GM18505 (cell line): Measurements from ENCODE around the gene PI4K2A.
"Not testable (repeated sequence)": the region's sequence is repeated elsewhere in the genome, so short reads cannot be mapped to it uniquely, and the experiment has no call there.

Experiments
- ATAC-seq: cut with Tn5 transposase; IDR thresholded peaks from one replicate; pipeline ENCODE4 v1.9.1; 2021; ENCODE audit not compliant: unreplicated experiment
- POLR2A ChIP-seq: IDR thresholded peaks from 4 replicates; pipeline ENCODE4 v1.6.1; 2011; ENCODE audit warnings: borderline replicate concordance; ENCODE audit not compliant: insufficient read depth, insufficient read length; ENCODE audit errors: extremely low read depth

PI4K2A gene

DNA sequence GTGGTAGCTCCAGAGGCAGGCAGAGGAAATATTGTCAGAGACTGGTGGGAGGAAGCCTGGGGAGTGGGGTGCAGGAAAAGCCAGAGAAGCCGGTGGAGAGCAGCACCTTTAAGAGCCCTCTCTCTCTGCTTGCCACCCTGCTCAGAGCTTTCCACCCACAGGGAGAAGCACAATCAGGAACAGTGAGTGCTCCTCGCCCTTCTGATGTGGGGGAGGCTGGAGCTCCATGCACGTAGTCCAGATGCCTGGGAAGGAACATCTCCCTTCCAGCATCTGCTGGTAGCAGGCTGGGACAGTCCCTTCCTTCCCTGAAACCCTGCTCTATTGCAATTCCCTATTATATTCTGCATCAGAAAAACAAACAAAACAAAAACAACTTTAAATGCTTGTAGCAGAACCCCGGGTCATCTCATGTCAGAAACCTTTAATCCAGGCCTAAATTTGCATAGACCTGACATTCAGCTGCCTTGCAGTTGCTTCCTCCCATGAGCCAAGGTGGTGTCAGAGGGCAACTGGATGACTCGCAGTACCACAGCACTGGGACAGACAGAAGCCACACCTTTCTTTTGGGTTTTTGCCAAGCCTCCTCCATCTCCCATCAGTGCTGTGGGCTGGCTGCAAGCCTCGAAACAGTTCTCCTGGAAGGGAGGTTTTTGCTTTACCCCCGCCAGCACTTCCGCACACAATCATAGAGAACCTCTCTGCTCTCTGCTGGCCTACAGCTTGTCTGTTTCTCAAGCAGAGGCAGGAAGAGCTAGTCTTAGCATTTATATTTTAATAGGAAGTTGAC lies 33.5 kb downstream of the PI4K2A start:
- ATAC-seq = no peak
- no peak for TF ChIP-seq POLR2A

DNA sequence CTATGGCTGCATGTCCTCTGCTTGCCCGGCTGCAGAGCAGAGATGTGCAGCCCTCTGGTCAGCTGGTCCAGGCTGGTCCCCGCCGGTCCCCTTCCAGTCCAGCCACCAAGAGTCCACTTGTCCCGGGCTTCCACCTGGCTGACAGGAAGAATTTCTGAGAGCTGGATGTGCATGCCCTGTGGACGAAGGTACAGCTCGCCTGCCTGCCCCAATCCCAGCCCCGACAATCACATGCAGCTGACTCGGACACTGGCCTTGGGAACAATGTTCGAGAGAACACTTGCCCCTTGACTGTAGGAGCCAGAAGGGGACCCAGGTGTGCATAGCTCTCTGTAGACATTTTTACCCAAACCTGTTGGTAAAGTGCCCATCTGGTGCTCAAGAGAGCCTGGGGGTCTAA lies 34.8 kb downstream of the PI4K2A start:
- no peak for TF ChIP-seq POLR2A
- no peak for ATAC-seq

DNA sequence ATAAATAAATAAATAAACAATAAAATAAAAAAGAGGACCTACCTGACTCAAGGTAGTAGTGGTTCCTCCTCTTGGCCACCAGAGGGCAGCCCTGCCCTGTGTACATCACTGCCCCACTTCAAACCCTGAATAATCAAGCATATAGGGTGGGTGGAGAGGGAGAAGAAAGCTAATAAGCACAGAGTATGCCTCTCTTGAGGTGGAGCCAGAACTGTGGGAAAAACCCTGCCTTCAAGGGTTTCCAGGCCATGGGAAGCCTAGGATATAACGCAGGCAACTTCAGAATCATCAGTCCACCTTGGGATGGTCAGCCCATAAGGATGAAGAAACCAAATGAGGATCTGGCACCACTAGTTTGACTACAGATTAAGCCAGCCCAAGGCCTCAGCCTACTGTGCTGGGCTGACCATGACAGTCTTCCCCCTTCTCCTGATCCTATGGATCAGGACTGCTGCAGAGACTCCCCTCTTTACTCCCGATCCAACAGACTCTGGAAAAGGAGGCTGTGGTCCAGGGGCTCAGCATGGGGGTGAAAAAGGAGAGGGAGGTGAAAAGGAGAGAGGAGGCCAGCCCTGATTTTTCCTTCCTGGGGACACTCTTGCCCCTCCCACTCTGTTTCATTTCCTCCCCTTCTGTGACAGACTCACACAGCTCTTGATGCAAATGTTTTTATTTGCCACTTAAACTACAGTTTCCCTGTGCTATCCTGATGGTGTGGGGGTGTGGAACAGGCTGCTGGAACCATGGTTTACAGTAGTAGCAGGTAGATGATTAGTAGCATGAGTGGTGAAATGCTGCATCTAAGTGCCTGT lies 36.5 kb downstream of the PI4K2A start:
- TF ChIP-seq POLR2A = no peak
- no peak for ATAC-seq

DNA sequence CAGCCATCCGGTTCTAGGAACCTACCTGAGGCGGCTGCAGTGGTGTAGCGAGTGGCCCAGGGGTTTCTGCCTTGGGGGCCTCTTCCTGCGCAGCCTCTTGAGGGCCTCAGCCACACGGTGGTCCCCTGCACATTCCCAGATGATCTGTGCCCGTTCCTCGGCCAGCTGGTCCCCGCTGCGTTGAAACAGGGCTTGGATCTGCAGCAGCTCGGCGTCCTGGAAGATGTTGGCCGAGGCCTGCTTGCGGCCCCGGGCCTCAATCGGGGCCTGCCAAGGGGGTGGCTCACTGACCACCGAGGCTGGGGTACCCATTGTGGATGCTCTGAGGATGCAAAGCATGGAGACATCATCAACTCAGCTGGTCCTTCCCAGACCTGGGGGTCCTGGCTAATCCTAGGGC lies 39.1 kb downstream of the PI4K2A start:
- TF ChIP-seq POLR2A = no peak
- ATAC-seq = no peak

DNA sequence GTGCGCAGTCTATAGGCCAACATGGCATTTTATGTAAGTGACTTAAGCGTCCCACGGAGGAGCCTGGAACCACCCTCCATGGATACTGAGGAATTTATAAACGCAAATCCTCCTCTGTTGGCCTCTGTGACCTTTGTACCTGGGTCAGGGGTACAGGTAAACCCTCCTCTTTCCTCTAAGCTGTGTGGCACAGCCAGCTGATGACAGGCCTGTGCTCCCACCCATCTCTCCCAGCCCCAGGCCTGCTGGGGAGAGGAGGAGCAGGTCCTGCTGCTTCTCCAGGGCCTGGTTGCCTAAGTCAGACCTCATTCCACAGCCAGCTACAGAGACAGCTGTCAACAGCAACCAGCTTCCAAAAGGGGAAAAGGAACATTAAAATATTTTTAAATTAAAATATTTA lies 41.6 kb downstream of the PI4K2A start:
- TF ChIP-seq POLR2A = no peak
- ATAC-seq = no peak

DNA sequence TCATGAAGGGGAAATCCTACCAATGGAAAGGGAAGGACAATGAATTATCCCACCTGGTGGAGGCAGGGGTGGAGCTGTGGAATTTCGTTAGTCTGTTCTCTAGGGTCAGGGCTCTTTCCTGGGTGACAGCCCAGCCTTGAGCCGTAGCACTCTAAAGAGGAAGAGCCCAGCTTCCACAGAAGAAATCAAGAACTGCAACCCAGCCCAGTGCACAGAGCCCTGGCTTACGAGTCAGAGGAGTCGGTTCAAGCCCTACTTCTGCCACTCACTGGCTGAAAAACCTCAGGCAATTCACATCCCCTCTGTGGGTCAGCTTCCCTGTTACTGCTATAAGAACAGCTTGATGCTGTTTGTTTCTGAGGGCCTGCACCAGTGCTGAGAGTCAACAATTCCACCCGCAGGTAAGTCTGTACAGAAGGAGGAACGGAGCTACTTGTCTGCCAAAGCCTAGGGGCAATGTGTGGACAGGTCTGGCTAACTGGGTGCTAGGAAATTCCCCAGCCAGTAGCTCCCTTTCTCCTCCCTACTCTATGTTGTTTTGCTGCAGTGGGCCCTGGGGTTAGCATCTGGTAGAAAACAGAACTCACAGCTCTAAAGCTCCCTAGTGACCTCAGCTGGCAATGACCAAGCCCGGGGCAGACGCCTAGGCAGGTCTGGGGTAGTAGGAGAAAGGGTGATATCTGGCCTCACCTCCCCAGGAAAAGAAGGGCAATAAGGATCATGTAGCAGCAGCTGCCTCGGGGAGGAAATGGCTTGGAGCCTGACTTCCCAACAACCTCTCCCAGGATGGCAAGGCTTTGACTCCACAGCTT lies 43.3 kb downstream of the PI4K2A start:
- ATAC-seq = no peak
- no peak for TF ChIP-seq POLR2A

DNA sequence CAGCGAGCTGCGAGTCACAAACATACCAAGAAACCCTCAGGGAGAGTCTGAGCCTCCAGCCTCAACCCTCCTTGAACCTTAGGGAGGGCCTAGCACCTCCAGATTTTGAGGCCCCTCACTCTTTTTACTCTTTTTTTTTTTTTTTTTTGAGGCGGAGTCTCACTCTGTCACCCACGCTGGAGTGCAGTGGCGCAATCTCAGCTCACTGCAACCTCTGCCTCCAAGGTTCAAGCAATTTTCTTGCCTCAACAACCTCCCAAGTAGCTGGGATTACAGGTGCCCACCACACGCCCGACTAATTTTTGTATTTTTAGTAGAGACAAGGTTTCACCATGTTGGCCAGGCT lies 43.9 kb downstream of the PI4K2A start:
- not testable (repeated sequence) for ATAC-seq

DNA sequence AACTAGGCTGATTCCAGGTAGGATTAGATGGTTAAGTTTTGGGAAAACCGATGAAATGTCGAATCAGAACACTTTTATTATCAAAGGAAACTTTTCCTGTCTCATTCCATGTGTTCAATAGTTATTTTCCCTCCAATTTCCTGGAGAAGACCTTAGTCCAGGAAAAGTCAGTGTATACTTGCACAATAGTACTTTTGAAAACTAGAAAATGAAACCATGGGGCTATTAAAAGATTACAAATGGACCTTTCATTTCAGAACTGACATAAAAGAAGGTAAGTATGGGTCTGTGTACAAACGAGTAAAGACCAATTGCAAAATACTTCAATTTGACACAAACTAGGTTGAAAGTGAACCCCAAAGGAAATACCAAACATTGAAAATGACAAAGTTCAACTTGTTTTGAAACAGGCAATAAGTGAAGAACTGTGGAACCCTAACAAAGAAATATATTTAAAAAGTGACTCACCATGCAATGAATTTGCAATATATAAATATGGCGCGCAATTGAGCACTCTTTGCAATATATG lies 44.5 kb downstream of the PI4K2A start:
- TF ChIP-seq POLR2A = no peak
- no peak for ATAC-seq

DNA sequence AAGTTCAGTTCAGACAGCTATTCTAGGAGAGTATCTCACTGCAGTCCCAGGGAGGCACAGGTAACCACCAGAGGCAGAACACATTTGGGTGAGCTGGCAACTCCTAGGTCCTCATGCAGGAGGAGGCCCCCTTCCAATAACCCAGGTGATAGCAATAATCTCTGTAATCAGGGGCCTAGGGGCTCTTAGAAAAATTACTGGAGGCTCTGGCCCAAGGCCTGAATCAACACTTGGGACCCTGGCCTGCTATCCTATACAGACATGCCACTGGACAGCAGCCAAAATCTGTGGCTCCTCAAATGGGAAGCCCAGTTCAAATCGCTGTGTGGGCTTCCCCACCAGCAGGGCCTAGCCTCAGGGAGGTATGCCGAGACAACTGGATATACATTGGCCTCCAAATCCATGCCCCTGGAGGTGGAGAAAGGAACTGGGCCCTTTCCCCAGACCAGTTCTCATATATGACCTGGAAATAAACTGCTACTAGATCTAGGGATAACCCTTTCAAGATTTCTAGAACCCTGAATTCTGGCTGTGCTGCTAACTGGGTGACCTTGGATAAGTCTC lies 45.0 kb downstream of the PI4K2A start:
- ATAC-seq = no peak
- TF ChIP-seq POLR2A = no peak

DNA sequence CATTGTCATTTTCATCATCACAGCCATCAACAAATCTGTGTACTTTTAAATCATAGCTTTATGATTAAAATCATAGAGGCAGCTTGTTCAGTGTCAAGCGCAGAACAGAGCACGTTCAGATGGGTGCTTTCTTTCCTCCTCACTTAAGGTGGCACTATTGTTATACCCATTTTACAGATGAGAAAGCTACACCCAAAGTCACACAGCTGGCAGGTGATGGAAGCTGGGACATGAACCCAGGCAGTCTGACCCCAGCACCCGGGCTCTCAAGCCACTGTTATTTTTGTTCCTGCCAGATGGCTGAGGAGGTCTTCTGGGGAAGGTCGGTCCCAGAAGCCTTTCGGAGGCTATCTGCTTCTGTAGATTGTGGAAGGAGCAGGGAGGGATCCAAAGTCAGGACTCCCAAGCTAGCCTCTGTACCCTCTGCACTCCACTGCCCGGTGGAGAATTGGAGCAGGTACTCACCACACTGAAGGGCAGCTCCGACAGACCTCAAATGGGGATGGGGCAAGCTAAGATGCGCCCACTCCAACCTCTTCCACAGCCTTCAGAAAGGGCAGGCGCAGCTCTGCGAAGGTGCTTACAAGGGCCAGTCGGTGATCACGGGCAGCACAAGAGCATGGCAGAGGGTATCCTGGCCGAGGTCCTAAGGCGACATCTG lies 46.0 kb downstream of the PI4K2A start:
- ATAC-seq = no peak
- TF ChIP-seq POLR2A = no peak

DNA sequence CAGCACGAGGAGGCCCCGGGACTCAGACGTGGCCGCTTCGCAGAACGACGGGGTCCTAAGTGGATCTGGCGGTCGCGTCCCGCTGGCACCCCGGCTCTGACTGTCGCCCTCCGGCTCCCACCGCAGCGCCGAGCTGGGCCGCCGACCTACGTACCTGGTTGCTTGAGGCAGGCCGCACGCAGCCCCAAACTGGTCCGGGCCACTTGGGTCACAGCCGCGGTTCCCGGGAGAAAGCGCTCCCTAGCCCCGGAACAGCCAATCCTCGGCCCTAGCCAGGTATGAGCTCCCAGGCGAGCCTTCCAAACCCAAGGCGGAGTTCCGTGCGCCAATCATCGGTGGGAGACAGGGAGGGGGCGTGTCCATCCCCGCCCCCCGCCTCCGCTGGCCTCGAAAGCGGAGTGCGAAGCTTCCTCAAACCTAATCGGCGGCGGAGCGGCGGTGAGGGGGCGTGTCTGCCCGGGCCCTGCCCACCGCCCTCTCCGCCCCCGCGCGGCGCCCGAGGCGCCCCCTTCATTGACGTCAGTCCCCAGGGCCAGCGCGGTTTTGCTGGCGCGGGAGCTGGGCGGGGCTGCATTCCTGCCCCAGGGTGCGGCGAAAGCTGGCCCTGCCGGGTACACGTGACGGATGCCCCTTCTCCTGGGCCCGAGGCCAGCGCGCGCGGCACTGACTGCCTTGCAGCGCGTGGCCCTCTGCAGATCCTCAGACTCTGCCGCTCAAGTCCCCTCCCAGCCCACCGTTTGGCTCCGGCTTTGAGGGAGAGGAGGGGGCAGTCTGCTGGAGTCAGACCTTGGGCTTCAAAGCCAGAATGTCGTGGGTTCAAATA lies 46.7 kb downstream of the PI4K2A start, which contains the start of gene AVPI1:
TSS of gene AVPI1 (minus strand) at position 280 of the 823 bp plus-strand sequence. CDS start 7,336 bp downstream, outside the sequence.
- ATAC-seq = peak; percentile 92
- TF ChIP-seq POLR2A = peak; percentile 43
